BLaER1 (cell line): ENCODE results near the gene NDOR1.

ENCODE experiments used
- H3K27ac ChIP-seq: shearing (Covaris generic); formaldehyde crosslinking; 2 replicates; pipeline ENCODE4 v1.8.1; 2022
- H3K27me3 ChIP-seq: shearing (Covaris generic); formaldehyde crosslinking; 2 replicates; pipeline ENCODE4 v1.8.1; 2022
- H3K36me3 ChIP-seq: shearing (Covaris generic); formaldehyde crosslinking; 2 replicates; pipeline ENCODE4 v1.8.1; 2022
- H3K4me1 ChIP-seq: shearing (Covaris generic); formaldehyde crosslinking; 2 replicates; pipeline ENCODE4 v1.8.1; 2022
- H3K4me2 ChIP-seq: shearing (Covaris generic); formaldehyde crosslinking; 2 replicates; pipeline ENCODE4 v1.8.1; 2022
- H3K4me3 ChIP-seq: shearing (Covaris generic); formaldehyde crosslinking; 2 replicates; pipeline ENCODE4 v1.8.1; 2022
- H3K9ac ChIP-seq: shearing (Covaris generic); formaldehyde crosslinking; 2 replicates; pipeline ENCODE4 v1.8.1; 2022
- H3K9me3 ChIP-seq: shearing (Covaris generic); formaldehyde crosslinking; 2 replicates; pipeline ENCODE4 v1.8.1; 2022
- H4K20me1 ChIP-seq: shearing (Covaris generic); formaldehyde crosslinking; 2 replicates; pipeline ENCODE4 v1.8.1; 2022
- Cebpa-rat ChIP-seq: shearing (Covaris generic); IDR thresholded peaks from 2 replicates; pipeline ENCODE4 v1.8.1; 2022

The NDOR1 gene

DNA sequence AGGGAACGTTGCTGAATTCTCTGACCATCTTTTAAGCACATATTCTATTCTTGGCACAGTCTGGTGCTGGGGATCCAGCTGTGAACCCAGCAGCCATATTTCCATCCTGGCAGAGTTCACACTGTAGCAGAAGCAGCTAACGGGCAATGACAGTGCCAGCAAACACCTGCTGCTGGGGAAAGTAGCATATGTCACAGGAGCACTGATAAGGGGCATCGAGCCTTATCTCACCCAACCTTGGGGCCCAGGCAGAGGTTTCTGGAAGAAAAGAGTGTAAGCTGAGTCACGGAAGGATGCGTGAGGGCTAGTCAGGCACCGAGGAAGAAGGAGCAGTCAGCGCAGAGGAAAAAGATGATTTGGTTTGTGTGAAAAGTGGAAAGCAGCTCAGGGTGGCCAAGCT lies 1.1 kb downstream of the NDOR1 start:
- H3K4me2 ChIP-seq = peak overlapping the region; percentile 100
- no peaks in the 10 kb centered on the region for H3K27me3 ChIP-seq
- peak overlapping the region; percentile 91 for H3K9ac ChIP-seq
- no peak for TF ChIP-seq Cebpa-rat
- H3K4me3 ChIP-seq = peak overlapping the region; percentile 84
- peaks cover 69% of the 10 kb centered on the region for H3K4me1 ChIP-seq
- peaks cover 37% of the 10 kb centered on the region for H3K36me3 ChIP-seq
- peaks cover 56% of the 10 kb centered on the region for H4K20me1 ChIP-seq
- no peak overlapping the region for H3K27ac ChIP-seq
- no peaks in the 10 kb centered on the region for H3K9me3 ChIP-seq

DNA sequence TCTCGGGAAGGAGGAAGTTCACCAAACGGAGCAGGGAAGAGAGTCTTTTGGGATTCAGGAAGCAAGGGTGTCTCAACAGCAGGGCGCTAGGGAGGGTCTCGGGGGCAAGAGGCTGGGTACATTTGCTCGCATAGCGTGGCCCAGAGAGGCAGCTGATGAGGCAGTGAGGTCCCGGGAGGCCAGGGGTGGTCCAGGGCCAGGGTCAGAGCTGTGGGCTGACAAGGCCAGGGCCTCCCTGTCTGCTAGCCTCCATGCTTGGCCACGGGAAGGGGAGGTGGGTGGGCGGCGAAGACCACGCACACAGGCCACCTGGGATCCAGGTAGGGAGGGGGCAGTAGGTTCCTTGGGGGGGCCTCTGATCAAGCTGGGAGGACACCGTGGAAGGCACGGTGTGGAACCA lies 6.0 kb downstream of the NDOR1 start:
- no peak overlapping the region for H3K9ac ChIP-seq
- H3K4me2 ChIP-seq = no peak overlapping the region
- peaks cover 10% of the 10 kb centered on the region; the same call in 1 of the 2 replicates for H4K20me1 ChIP-seq
- H3K9me3 ChIP-seq = no peaks in the 10 kb centered on the region
- H3K36me3 ChIP-seq = peaks cover 78% of the 10 kb centered on the region
- H3K27me3 ChIP-seq = no peaks in the 10 kb centered on the region
- no peak overlapping the region for H3K27ac ChIP-seq
- TF ChIP-seq Cebpa-rat = no peak
- no peak overlapping the region for H3K4me3 ChIP-seq
- peaks cover 40% of the 10 kb centered on the region for H3K4me1 ChIP-seq

DNA sequence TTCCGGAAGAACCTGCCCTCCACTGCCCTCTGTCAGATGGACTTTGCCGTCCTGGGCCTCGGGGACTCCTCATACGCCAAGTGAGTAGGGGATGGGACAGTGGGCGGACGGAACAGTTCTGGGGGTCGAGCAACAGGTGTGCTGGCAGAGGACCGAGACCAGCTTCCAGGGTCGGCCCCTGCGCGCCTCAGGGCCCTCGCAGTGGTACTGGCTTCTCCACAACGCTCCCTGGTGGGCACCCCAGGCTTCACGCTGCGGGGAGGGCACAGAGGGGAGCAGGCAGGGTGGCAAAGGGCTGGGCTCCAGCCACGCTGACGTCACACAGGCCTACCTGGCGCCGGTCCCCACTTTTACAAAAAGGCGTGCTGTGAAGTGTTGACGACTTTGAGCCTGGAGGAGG lies 7.0 kb downstream of the NDOR1 start:
- H3K27me3 ChIP-seq = no peaks in the 10 kb centered on the region
- no peak overlapping the region for H3K4me2 ChIP-seq
- H3K9ac ChIP-seq = no peak overlapping the region
- H3K4me1 ChIP-seq = peaks cover 40% of the 10 kb centered on the region
- no peak overlapping the region for H3K4me3 ChIP-seq
- no peak for TF ChIP-seq Cebpa-rat
- H3K27ac ChIP-seq = no peak overlapping the region
- H3K9me3 ChIP-seq = no peaks in the 10 kb centered on the region
- peaks cover 74% of the 10 kb centered on the region for H3K36me3 ChIP-seq
- peaks cover under 1% of the 10 kb centered on the region; the same call in 1 of the 2 replicates for H4K20me1 ChIP-seq

DNA sequence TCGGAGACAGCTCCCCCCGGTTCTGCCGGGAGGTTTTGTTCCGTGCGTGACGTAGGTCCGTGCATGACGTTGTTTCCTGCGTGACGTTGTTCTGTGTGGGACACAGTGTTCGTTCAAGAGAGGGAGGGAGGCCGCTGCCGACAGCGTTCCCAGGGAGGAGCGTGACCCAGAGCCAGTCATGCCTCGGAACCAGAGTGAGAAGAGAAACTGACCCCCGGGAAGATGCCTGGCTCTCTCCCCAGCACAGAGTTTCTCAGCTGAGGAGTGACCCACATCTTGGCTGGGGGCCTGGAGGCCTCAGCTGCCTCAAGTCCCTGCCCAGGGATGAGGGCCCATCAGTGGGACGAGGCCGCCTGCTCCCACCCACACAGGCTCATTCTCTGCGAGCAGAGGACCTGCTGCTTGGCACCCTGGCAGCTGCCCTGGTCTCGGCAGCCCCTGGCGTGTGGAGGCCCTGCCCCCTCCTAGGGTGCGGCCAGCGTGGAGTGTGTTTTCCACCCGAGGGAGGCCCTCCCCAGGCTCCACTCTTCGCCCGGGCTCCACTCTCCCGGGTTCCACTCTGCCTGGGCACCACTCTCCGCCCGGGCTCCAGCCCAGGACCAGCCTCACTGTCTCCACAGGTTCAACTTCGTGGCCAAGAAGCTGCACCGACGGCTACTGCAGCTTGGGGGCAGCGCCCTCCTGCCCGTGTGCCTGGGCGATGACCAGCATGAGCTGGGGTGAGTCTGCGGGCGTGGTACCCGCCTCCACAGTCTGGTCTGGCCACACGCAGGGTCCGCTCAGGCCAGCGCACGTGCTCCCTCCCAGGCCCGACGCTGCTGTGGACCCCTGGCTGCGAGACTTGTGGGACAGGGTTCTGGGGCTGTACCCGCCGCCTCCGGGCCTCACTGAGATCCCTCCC lies 7.9 kb downstream of the NDOR1 start:
- no peaks in the 10 kb centered on the region; the same call in 1 of the 2 replicates for H4K20me1 ChIP-seq
- no peak overlapping the region for H3K9ac ChIP-seq
- H3K4me1 ChIP-seq = peaks cover 47% of the 10 kb centered on the region
- TF ChIP-seq Cebpa-rat = no peak
- H3K36me3 ChIP-seq = peaks cover 74% of the 10 kb centered on the region
- H3K4me3 ChIP-seq = no peak overlapping the region
- no peak overlapping the region for H3K27ac ChIP-seq
- H3K9me3 ChIP-seq = no peaks in the 10 kb centered on the region
- H3K27me3 ChIP-seq = no peaks in the 10 kb centered on the region
- H3K4me2 ChIP-seq = no peak overlapping the region

DNA sequence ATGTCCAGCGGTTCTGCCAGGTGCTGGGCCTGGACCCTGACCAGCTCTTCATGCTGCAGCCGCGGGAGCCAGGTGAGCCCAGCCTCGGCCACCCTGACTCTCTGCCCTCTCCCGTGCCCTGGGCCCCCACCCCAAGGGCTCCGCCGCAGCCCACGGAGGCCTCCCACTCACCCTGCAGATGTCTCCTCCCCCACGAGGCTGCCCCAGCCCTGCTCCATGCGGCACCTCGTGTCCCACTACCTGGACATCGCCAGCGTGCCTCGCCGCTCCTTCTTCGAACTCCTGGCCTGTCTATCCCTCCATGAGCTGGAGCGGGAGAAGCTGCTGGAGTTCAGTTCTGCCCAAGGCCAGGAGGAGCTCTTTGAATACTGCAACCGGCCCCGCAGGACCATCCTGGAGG lies 9.1 kb downstream of the NDOR1 start:
- H3K9ac ChIP-seq = no peak overlapping the region
- no peak overlapping the region for H3K4me3 ChIP-seq
- H3K36me3 ChIP-seq = peaks cover 73% of the 10 kb centered on the region
- peaks cover 47% of the 10 kb centered on the region for H3K4me1 ChIP-seq
- no peak for TF ChIP-seq Cebpa-rat
- H3K27ac ChIP-seq = no peak overlapping the region
- H3K4me2 ChIP-seq = no peak overlapping the region
- H3K9me3 ChIP-seq = no peaks in the 10 kb centered on the region
- H4K20me1 ChIP-seq = no peaks in the 10 kb centered on the region; the same call in 1 of the 2 replicates
- no peaks in the 10 kb centered on the region for H3K27me3 ChIP-seq

DNA sequence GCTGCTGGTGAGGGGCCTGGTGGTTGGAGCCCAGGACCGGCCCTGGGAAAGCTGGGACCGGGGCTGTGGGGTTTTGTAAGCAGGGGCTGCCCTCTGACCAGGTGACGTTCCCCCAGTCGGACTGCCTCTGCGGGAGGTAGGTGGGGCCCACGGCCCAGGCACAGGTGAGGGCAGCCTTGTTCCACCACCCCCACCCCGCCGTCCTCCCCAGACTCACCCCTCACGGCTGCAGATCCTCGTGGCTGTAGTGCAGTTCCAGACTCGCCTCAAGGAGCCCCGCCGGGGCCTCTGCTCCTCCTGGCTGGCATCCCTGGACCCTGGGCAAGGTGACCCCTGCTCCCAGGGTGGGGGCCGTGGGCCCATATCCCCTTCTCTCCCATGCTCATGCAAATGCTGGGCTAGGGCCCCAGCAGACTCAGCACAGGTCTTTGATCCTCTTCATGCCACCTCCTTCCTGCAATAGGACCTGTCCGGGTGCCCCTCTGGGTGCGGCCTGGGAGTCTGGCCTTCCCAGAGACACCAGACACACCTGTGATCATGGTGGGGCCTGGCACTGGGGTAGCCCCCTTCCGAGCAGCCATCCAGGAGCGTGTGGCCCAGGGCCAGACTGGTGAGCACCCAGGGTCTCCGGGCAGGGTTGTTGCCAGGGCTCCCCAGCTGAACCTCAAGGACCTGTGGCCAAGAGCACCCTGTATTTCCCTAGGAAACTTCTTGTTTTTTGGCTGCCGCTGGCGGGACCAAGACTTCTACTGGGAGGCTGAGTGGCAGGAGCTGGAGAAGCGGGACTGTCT lies 9.9 kb downstream of the NDOR1 start:
- Histone ChIP-seq H3K4me2 (no peak overlapping the region), H3K4me3 (no peak overlapping the region), H4K20me1 (peaks cover 6% of the 10 kb centered on the region; the same call in 1 of the 2 replicates), H3K9ac (no peak overlapping the region), H3K9me3 (no peaks in the 10 kb centered on the region), H3K27ac (no peak overlapping the region), H3K4me1 (peaks cover 40% of the 10 kb centered on the region), H3K36me3 (peaks cover 73% of the 10 kb centered on the region), H3K27me3 (no peaks in the 10 kb centered on the region)
- no peak for TF ChIP-seq Cebpa-rat

DNA sequence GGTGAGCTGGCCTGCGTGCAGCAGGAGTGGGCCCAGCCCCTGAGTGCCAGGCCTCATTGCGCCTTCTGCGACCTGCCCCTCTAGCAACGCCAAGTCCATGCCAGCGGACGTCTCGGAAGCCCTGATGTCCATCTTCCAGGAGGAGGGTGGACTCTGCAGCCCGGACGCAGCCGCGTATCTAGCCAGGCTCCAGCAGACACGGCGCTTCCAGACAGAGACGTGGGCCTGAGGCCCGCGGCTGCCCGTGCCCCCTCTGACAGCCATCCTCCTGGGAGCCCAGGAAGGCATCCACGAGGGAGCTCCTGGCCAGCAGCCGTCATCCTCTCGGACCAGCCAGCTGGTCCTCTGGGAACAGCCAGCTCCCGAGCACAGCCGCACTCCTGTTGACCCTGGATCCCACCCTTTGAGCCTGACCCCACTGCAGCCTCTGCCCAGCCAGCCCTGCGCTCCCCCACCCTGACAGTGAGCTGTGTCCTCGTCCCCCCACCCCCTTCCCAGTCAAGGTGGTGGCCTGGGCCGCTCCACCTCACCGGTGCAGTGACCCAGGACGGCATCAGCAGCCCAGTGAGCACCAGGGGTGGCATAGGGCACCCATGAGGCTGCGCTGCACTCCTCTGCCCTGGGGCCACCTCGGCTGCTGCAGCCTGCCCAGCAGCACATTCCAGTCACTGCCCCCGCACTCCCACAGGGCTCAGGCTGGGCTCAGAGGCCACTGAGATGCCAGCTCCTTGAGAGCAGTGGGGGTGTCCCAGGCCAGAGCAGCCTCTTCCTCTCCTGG lies 10.9 kb downstream of the NDOR1 start:
- TF ChIP-seq Cebpa-rat = no peak
- peaks cover 73% of the 10 kb centered on the region for H3K36me3 ChIP-seq
- peak overlapping the region; percentile 63 for H3K27ac ChIP-seq

DNA sequence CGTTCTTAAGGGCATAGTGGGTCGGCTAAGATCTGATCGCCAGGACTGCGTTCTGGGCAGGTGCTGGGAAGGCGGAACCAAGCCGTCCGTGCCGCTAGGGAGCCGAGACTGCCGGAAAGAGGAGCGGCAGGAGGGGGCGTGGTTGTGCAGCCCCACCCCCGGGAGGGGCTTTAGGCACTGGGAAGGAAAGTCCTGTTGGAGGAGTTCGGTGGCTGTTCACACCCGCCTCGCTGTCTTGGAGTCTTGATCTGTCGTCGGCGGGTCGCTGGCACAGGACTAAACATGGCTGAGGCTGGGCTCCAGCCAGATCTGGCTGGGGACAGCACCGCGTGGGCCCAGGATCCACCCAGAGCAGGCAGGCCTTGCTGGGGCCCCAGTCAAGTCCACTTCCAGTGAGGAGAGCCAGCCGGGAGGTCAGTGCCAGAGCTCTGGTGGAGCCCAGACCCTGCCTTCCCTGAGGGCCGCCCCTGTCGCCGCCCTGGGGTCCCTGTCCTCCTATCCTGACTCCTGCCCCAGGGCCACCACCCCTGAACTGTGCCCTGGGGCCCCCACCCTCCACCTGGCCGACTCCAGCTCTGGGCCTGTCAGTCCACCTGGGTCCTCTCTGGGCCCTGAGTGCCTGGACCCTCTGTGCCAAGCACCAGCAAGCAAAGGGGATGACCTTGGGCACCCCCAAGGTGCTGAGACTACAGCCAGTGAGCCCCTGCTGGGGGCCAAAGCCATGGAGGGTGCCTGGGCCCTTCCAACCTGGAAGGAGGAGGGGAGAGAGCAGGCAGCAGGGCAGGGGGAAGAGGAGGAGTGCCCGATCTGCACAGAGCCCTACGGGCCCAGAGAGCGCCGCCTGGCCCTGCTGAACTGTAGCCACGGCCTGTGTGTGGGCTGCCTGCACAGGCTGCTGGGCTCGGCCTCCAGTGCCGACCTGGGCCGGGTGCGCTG lies 12.0 kb downstream of the NDOR1 start:
- Histone ChIP-seq H3K4me1 (peaks cover 28% of the 10 kb centered on the region), H3K36me3 (peaks cover 68% of the 10 kb centered on the region), H3K4me3 (peak overlapping the region; percentile 19; the same call in 1 of the 2 replicates), H3K9me3 (no peaks in the 10 kb centered on the region), H3K27me3 (no peaks in the 10 kb centered on the region), H3K27ac (peak overlapping the region; percentile 63), H4K20me1 (peaks cover 8% of the 10 kb centered on the region; the same call in 1 of the 2 replicates), H3K4me2 (peak overlapping the region; percentile 64), H3K9ac (peak overlapping the region; percentile 65)
- no peak for TF ChIP-seq Cebpa-rat

More for the DNA sequence above, 10.9 kb downstream of the NDOR1 start:
- peaks cover 8% of the 10 kb centered on the region; the same call in 1 of the 2 replicates for H4K20me1 ChIP-seq
- peaks cover 34% of the 10 kb centered on the region for H3K4me1 ChIP-seq
- H3K9me3 ChIP-seq = no peaks in the 10 kb centered on the region
- no peak overlapping the region for H3K4me3 ChIP-seq
- no peaks in the 10 kb centered on the region for H3K27me3 ChIP-seq
- H3K4me2 ChIP-seq = peak overlapping the region; percentile 64
- H3K9ac ChIP-seq = 0 out of 2 replicates have a peak overlapping the region, but pooled peaks have one; percentile 29
